GM12878 (cell line): ENCODE measurements around the gene SPAG7. TPM values are rescaled to one million over a fixed set of nuclear protein-coding genes. Genes with fewer than 3 reads are reported as not detected.

Experiments
- ATAC-seq: fragments of 200-7000 bp; cut with Tn5 transposase; 3 replicates; pipeline ENCODE4 v1.9.1; 2020; ENCODE audit warnings: mild to moderate bottlenecking, moderate library complexity
- BruUV-seq: library from RNA; stranded (reverse); fragments of 400-500 nt; replicated peaks from 2 replicates; lab custom pipeline; 2021; lab: Mats Ljungman, UMichigan
- CTCF ChIA-PET: fragments of 300-600 bp; sonication (Branson Sonifier 250); formaldehyde crosslinking; extraction: SDS; loops from one replicate; lab custom pipeline; 2021; ENCODE audit warnings: inconsistent platforms; lab: Yijun Ruan, JAX
- POLR2A ChIA-PET: fragments of 350-600 bp; formaldehyde crosslinking; extraction: SDS; loops from one replicate; lab custom pipeline; 2021; ENCODE audit warnings: inconsistent platforms; lab: Charles Lee
- RAD21 ChIA-PET: fragments of 300-600 bp; sonication (Branson Sonifier 250); formaldehyde crosslinking; loops from one replicate; lab custom pipeline; 2023; ENCODE audit warnings: antibody characterized with exemption; ENCODE audit not compliant: unreplicated experiment; lab: Charles Lee
- SMC1A ChIA-PET: fragments of 300-600 bp; sonication (Branson Sonifier 250); formaldehyde crosslinking; loops from one replicate; lab custom pipeline; 2023; ENCODE audit not compliant: unreplicated experiment, uncharacterized antibody; lab: Charles Lee
- DNase-seq: peaks from one replicate; pipeline ENCODE4 v3.0.0-alpha.2; 2011; ENCODE audit warnings: low read depth, low spot score
- FAIRE-seq: peaks from 3 replicates; lab custom pipeline; 2011; peaks lifted over from hg19 to GRCh38; lab: Jason Lieb, UNC
- H2AFZ ChIP-seq: 2 replicates; pipeline ENCODE4 v1.6.0; 2011; ENCODE audit warnings: low read depth, low read length, control low read depth; ENCODE audit not compliant: control insufficient read depth
- H3K27ac ChIP-seq: 2 replicates; pipeline ENCODE4 v1.5.1; 2011; ENCODE audit warnings: control low read depth; ENCODE audit not compliant: control insufficient read depth, insufficient read depth
- H3K27me3 ChIP-seq, 2 experiments: replicated peaks in 1 of 2; 2 replicates each; pipeline versions ENCODE4 v1.6.0 to v1.6.1; 2011; ENCODE audit warnings: low read length in 1 of 2; ENCODE audit not compliant: control insufficient read depth in 2 of 2, insufficient read depth in 2 of 2
- H3K36me3 ChIP-seq, 2 experiments: 2 replicates each; pipeline ENCODE4 v1.5.1; 2011; ENCODE audit warnings: low read length in 1 of 2; ENCODE audit not compliant: control insufficient read depth in 2 of 2, insufficient read depth in 2 of 2
- H3K4me1 ChIP-seq: 2 replicates; pipeline ENCODE4 v1.6.1; 2011; ENCODE audit warnings: mild to moderate bottlenecking, low read length, moderate library complexity, mixed read lengths; ENCODE audit not compliant: control insufficient read depth, insufficient read depth
- H3K4me2 ChIP-seq: 2 replicates; pipeline ENCODE4 v1.6.0; 2011; ENCODE audit warnings: control low read depth; ENCODE audit not compliant: control insufficient read depth, insufficient read depth
- H3K4me3 ChIP-seq: fragments of 200-600 bp; sonication (generic); 2 replicates; pipeline ENCODE4 v1.5.1; 2016
- H3K79me2 ChIP-seq: 2 replicates; pipeline ENCODE4 v1.6.0; 2011; ENCODE audit warnings: low read length; ENCODE audit not compliant: control insufficient read depth, insufficient read depth
- H3K9ac ChIP-seq: 2 replicates; pipeline ENCODE4 v1.8.0; 2011; ENCODE audit warnings: low read length, control low read depth, mixed read lengths; ENCODE audit not compliant: control insufficient read depth, insufficient read depth
- H3K9me3 ChIP-seq: replicated peaks from 3 replicates; pipeline ENCODE4 v1.5.1; 2011; ENCODE audit warnings: mild to moderate bottlenecking, low read length; ENCODE audit not compliant: control insufficient read depth, insufficient read depth
- H4K20me1 ChIP-seq: 2 replicates; pipeline ENCODE4 v1.6.0; 2011; ENCODE audit not compliant: control insufficient read depth, insufficient read depth
- E2F8 ChIP-seq: fragments of 450-650 bp; IDR thresholded peaks from 2 replicates; pipeline ENCODE4 v1.6.1; 2018; ENCODE audit warnings: mild to moderate bottlenecking, low read depth, moderate library complexity; ENCODE audit not compliant: partially characterized antibody
- ESRRA ChIP-seq: IDR thresholded peaks from 2 replicates; pipeline ENCODE4 v1.6.1; 2012; ENCODE audit warnings: mild to moderate bottlenecking, low read length, improper control_type of control experiment
- MEF2B ChIP-seq: fragments of 450-650 bp; IDR thresholded peaks from 2 replicates; pipeline ENCODE4 v1.6.1; 2018; ENCODE audit warnings: mild to moderate bottlenecking, moderate library complexity; ENCODE audit not compliant: partially characterized antibody, poor library complexity, severe bottlenecking
- RBBP5 ChIP-seq: fragments of 200-600 bp; sonication (generic); conservative IDR thresholded peaks from 2 replicates; pipeline ENCODE4 v1.6.1; 2016
- ZBED1 ChIP-seq: IDR thresholded peaks from 2 replicates; pipeline ENCODE4 v1.6.1; 2016; ENCODE audit warnings: borderline replicate concordance
- ZNF274 ChIP-seq: IDR thresholded peaks from one replicate; pipeline ENCODE4 v1.8.0; 2011; ENCODE audit not compliant: insufficient read length, insufficient read depth
- WGBS: methylation state at CpG from one replicate; pipeline ENCODE4 v1.1.6; 2016; ENCODE audit warnings: low lambda C conversion rate; ENCODE audit not compliant: insufficient replicate concordance, insufficient coverage; ENCODE audit errors: missing lambda C conversion rate; 5-methylcytosine and 5-hydroxymethylcytosine counted together
- in situ Hi-C: fragments of 300-500 bp; cut with MboI; formaldehyde crosslinking; loops from 9 replicates; pipeline ENCODE4 v1.14.3; 2018; ENCODE audit warnings: mixed read lengths
- intact Hi-C: fragments of 100-400 bp; cut with micrococcal nuclease; formaldehyde crosslinking; loops from one replicate; pipeline ENCODE4 v1.14.2; 2022; ENCODE audit not compliant: unreplicated experiment
- polyA plus RNA-seq, 11 experiments: library from polyadenylated mRNA; depleted of rRNA in 4 of 11; unstranded in 6 of 11; stranded (reverse) in 5 of 11; fragments of >200 nt; fragmentation: Nextera tagmentation in 4 of 11; fragmentation: Illumina TruSeq in 1 of 11; extraction: Ambion mirVana in 4 of 11; extraction: Trizol in 1 of 11; gene quantifications; 1 replicate in 1 of 11; 2 replicates in 10 of 11; pipeline versions ENCODE4 v1.2.1 to v1.2.3, GENCODE V29; 2011 to 2016; ENCODE audit warnings: inconsistent platforms in 2 of 11, missing spikeins in 2 of 11, low read depth in 1 of 11
- total RNA-seq, 4 experiments: library from RNA; depleted of rRNA in 3 of 4; stranded (reverse); fragments of >200 nt in 3 of 4; fragmentation: Illumina TruSeq in 1 of 4; extraction: Trizol in 1 of 4; gene quantifications; 2 replicates each; pipeline versions ENCODE4 v1.2.1 to v1.2.3, GENCODE V29; 2013 to 2021
- TF ChIP-seq, protein P1 (sequence below): IDR thresholded peaks from 2 replicates; pipeline ENCODE4 v1.6.1; 2012; ENCODE audit warnings: low read length, inconsistent platforms

Gene SPAG7
- total and polyA plus RNA-seq, 10 of the 15 experiments (the other 5 are each of a cell fraction or from before 2014, with no cell fraction given), result 7.9 to 146 (median 88.7) TPM

GRCh38 chr17:4958102-4958501, 9.5 kb downstream of the SPAG7 start:
- SMC1A ChIA-PET, result interaction anchor here (0.6 to 1.6 kb wide), 2 partner anchors 48 to 350 kb away, joined by 3 read pairs; no protein-coding TSS in a partner anchor
- Histone ChIP-seq H2AFZ (no peak overlapping the region), H3K9me3 (no peaks in the 10 kb centered on the region), H3K4me2 (no peak overlapping the region), H3K4me1 (no peaks in the 10 kb centered on the region), H3K36me3 (peaks cover 4 to 8% of the 10 kb centered on the region in 2 experiments), H3K27me3 (no peaks in the 10 kb centered on the region), H4K20me1 (no peaks in the 10 kb centered on the region), H3K79me2 (no peaks in the 10 kb centered on the region), H3K9ac (no peak overlapping the region), H3K27ac (no peak overlapping the region), H3K4me3 (no peak overlapping the region)
- POLR2A ChIA-PET, result interaction anchor here (0.6 to 1.2 kb wide), 2 partner anchors 8 to 101 kb away, joined by 4 to 5 read pairs; no protein-coding TSS in a partner anchor
- CTCF ChIA-PET, result interaction anchor here (3.0 to 3.8 kb wide), 2 partner anchors 9 to 49 kb away, joined by 16 to 21 read pairs; partner anchors contain the start of gene SPAG7
- RAD21 ChIA-PET, result interaction anchor here (1.1 kb wide), 1 partner anchor 9 kb away, joined by 3 read pairs; the partner anchor contains the start of gene SPAG7
- DNase-seq (no peak), ATAC-seq (no peak), FAIRE-seq (no peak)
- in situ Hi-C loops (no loop called here), intact Hi-C loops (no loop called here)
- WGBS, result 52% methylated on average over 3 of the region's 3 CpGs
- BruUV-seq, result no TSS peak
- TF ChIP-seq ESRRA (no peak), ZNF274 (no peak), E2F8 (no peak), MEF2B (no peak), ZBED1 (no peak), RBBP5 (no peak)
- TF ChIP-seq, protein P1, sequence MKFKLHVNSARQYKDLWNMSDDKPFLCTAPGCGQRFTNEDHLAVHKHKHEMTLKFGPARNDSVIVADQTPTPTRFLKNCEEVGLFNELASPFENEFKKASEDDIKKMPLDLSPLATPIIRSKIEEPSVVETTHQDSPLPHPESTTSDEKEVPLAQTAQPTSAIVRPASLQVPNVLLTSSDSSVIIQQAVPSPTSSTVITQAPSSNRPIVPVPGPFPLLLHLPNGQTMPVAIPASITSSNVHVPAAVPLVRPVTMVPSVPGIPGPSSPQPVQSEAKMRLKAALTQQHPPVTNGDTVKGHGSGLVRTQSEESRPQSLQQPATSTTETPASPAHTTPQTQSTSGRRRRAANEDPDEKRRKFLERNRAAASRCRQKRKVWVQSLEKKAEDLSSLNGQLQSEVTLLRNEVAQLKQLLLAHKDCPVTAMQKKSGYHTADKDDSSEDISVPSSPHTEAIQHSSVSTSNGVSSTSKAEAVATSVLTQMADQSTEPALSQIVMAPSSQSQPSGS, result no peak
